ENCODE data around the gene NLRC5.

DNA sequence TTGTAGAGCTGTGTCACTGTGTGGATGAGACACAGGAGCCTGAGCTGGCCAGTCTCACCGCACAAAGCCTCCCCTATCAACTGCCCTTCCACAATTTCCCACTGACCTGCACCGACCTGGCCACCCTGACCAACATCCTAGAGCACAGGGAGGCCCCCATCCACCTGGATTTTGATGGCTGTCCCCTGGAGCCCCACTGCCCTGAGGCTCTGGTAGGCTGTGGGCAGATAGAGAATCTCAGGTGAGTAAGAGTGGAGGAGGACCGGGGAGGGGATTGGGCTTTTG, 37.4 kb downstream of the NLRC5 start:
- no peak for TF ChIP-seq EZH2 (optimal IDR thresholded peaks at IDR 0.05; ENCODE audit: low read depth, low read length)
- TF ChIP-seq, protein P1, sequence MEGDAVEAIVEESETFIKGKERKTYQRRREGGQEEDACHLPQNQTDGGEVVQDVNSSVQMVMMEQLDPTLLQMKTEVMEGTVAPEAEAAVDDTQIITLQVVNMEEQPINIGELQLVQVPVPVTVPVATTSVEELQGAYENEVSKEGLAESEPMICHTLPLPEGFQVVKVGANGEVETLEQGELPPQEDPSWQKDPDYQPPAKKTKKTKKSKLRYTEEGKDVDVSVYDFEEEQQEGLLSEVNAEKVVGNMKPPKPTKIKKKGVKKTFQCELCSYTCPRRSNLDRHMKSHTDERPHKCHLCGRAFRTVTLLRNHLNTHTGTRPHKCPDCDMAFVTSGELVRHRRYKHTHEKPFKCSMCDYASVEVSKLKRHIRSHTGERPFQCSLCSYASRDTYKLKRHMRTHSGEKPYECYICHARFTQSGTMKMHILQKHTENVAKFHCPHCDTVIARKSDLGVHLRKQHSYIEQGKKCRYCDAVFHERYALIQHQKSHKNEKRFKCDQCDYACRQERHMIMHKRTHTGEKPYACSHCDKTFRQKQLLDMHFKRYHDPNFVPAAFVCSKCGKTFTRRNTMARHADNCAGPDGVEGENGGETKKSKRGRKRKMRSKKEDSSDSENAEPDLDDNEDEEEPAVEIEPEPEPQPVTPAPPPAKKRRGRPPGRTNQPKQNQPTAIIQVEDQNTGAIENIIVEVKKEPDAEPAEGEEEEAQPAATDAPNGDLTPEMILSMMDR (IDR thresholded peaks at IDR 0.05; ENCODE audit: low read length): no peak
- no peak for TF ChIP-seq EZH2phosphoT487 (IDR thresholded peaks at IDR 0.05; ENCODE audit: low read length)
